Fibroblast of pulmonary artery (primary cell): ENCODE results near the gene PLXDC2.

ENCODE experiments used
- DNase-seq: peaks from one replicate; pipeline ENCODE4 v3.0.0-alpha.2; 2010; ENCODE audit warnings: low read depth
- H3K4me3 ChIP-seq: replicated peaks from 2 replicates; pipeline ENCODE4 v1.5.1; 2011; ENCODE audit warnings: low read depth, mild to moderate bottlenecking, control low read depth, low read length, moderate library complexity
- CTCF ChIP-seq: IDR thresholded peaks from 2 replicates; pipeline ENCODE4 v1.5.1; 2011; ENCODE audit warnings: mild to moderate bottlenecking, control low read depth, low read length, inconsistent platforms; ENCODE audit errors: missing control alignments

The PLXDC2 gene

GRCh38 chr10:20272608-20273007, 456.4 kb downstream of the PLXDC2 start:
- TF ChIP-seq CTCF = no peak
- no peak for DNase-seq
- H3K4me3 ChIP-seq = no peak overlapping the region

GRCh38 chr10:20274571-20274970, 458.3 kb downstream of the PLXDC2 start:
- TF ChIP-seq CTCF = no peak
- H3K4me3 ChIP-seq = no peak overlapping the region
- DNase-seq = no peak

GRCh38 chr10:20276127-20276979, 460.1 kb downstream of the PLXDC2 start:
- H3K4me3 ChIP-seq = no peak overlapping the region
- no peak for TF ChIP-seq CTCF
- no peak for DNase-seq

GRCh38 chr10:20277820-20278219, 461.6 kb downstream of the PLXDC2 start:
- no peak overlapping the region for H3K4me3 ChIP-seq
- DNase-seq = no peak
- TF ChIP-seq CTCF = no peak

- TF ChIP-seq CTCF = no peak
- no peak overlapping the region for H3K4me3 ChIP-seq
- no peak for DNase-seq
Measured at GRCh38 chr10:20281579-20281978, 465.3 kb downstream of the PLXDC2 start.

- H3K4me3 ChIP-seq = no peak overlapping the region
- no peak for TF ChIP-seq CTCF
- no peak for DNase-seq
Measured at GRCh38 chr10:20287586-20287985, 471.4 kb downstream of the PLXDC2 start.

GRCh38 chr10:20288060-20288459, 471.8 kb downstream of the PLXDC2 start:
- no peak for TF ChIP-seq CTCF
- H3K4me3 ChIP-seq = no peak overlapping the region
- no peak for DNase-seq
